Chondrocyte (in vitro differentiated cells): ENCODE measurements around the gene SLC39A12. TPM values are rescaled to one million over a fixed set of nuclear protein-coding genes. Genes with fewer than 3 reads are reported as not detected.

Experiments used
- DNase-seq: peaks from one replicate; pipeline ENCODE4 v3.0.0; 2021; ENCODE audit warnings: mixed read lengths, low spot score
- H3K27ac Mint-ChIP-seq: one replicate; pipeline ENCODE4 v1.8.0; 2021; ENCODE audit warnings: mild to moderate bottlenecking, moderate library complexity, mixed read lengths; ENCODE audit not compliant: unreplicated experiment
- H3K27me3 Mint-ChIP-seq: 2 replicates; pipeline ENCODE4 v1.8.0; 2021; ENCODE audit warnings: low read depth, mixed read lengths
- H3K36me3 Mint-ChIP-seq: 2 replicates; pipeline ENCODE4 v1.8.0; 2021; ENCODE audit warnings: low read depth, mixed read lengths
- H3K4me1 Mint-ChIP-seq: 2 replicates; pipeline ENCODE4 v1.8.0; 2021; ENCODE audit warnings: low read depth, mild to moderate bottlenecking, mixed read lengths
- H3K4me3 Mint-ChIP-seq: one replicate; pipeline ENCODE4 v1.8.0; 2021; ENCODE audit warnings: mild to moderate bottlenecking, moderate library complexity, mixed read lengths; ENCODE audit not compliant: unreplicated experiment
- H3K9me3 Mint-ChIP-seq: 2 replicates; pipeline ENCODE4 v1.8.0; 2021; ENCODE audit warnings: low read depth, mixed read lengths
- CTCF ChIP-seq: fragments of 200-600 bp; sonication (generic); IDR thresholded peaks from 2 replicates; pipeline ENCODE4 v1.5.0; 2021; ENCODE audit warnings: antibody characterized with exemption, mild to moderate bottlenecking, moderate library complexity
- total RNA-seq: library from RNA; stranded (reverse); gene quantifications from 3 replicates; pipeline ENCODE4 v1.2.1, GENCODE V29; 2021

The SLC39A12 gene
- total RNA-seq, 1 donor from 2014 or later = not detected

- Mint-ChIP-seq H3K4me3 (no peak overlapping the region), H3K9me3 (peaks cover 30% of the 10 kb centered on the region), H3K36me3 (peaks cover 8% of the 10 kb centered on the region), H3K4me1 (no peaks in the 10 kb centered on the region), H3K27ac (no peak overlapping the region), H3K27me3 (no peaks in the 10 kb centered on the region)
- no peak for DNase-seq
- TF ChIP-seq CTCF = no peak
These were observed 68.8 kb downstream of the SLC39A12 start for GRCh38 chr10:18020523-18020922.

GRCh38 chr10:18021725-18022480 lies 70.2 kb downstream of the SLC39A12 start:
- H3K4me3 Mint-ChIP-seq = no peak overlapping the region
- H3K36me3 Mint-ChIP-seq = peaks cover 8% of the 10 kb centered on the region
- no peaks in the 10 kb centered on the region for H3K27me3 Mint-ChIP-seq
- no peaks in the 10 kb centered on the region for H3K4me1 Mint-ChIP-seq
- no peak overlapping the region for H3K27ac Mint-ChIP-seq
- DNase-seq = no peak
- TF ChIP-seq CTCF = no peak
- H3K9me3 Mint-ChIP-seq = peaks cover 40% of the 10 kb centered on the region

GRCh38 chr10:18043148-18044006 lies 91.7 kb downstream of the SLC39A12 start:
- no peaks in the 10 kb centered on the region for H3K9me3 Mint-ChIP-seq
- peaks cover 41% of the 10 kb centered on the region for H3K4me1 Mint-ChIP-seq
- H3K4me3 Mint-ChIP-seq = no peak overlapping the region
- H3K36me3 Mint-ChIP-seq = no peaks in the 10 kb centered on the region
- peak overlapping the region; percentile 93 for H3K27ac Mint-ChIP-seq
- no peak for TF ChIP-seq CTCF
- H3K27me3 Mint-ChIP-seq = no peaks in the 10 kb centered on the region
- no peak for DNase-seq

- H3K27ac Mint-ChIP-seq = peak overlapping the region; percentile 81
- peaks cover under 1% of the 10 kb centered on the region for H3K9me3 Mint-ChIP-seq
- peak overlapping the region; percentile 10 for H3K4me3 Mint-ChIP-seq
- TF ChIP-seq CTCF = no peak
- H3K4me1 Mint-ChIP-seq = peaks cover 41% of the 10 kb centered on the region
- no peak for DNase-seq
- no peaks in the 10 kb centered on the region for H3K27me3 Mint-ChIP-seq
- no peaks in the 10 kb centered on the region for H3K36me3 Mint-ChIP-seq
These were observed 93.4 kb downstream of the SLC39A12 start for GRCh38 chr10:18044976-18045720.

GRCh38 chr10:18056583-18056982 lies 104.9 kb downstream of the SLC39A12 start:
- peaks cover 14% of the 10 kb centered on the region for H3K9me3 Mint-ChIP-seq
- no peaks in the 10 kb centered on the region for H3K27me3 Mint-ChIP-seq
- DNase-seq = no peak
- H3K27ac Mint-ChIP-seq = no peak overlapping the region
- H3K4me3 Mint-ChIP-seq = no peak overlapping the region
- H3K4me1 Mint-ChIP-seq = no peaks in the 10 kb centered on the region
- peaks cover 2% of the 10 kb centered on the region for H3K36me3 Mint-ChIP-seq
- no peak for TF ChIP-seq CTCF
